ENCODE results near the gene INSYN2B.

GRCh38 chr5:170028124-170028523 is 47.8 kb upstream of the INSYN2B start:
- TF ChIP-seq CTCF (IDR thresholded peaks at IDR 0.05), result no peak
- TF ChIP-seq POLR2A (IDR thresholded peaks at IDR 0.05), result no peak
